H1 (cell line): ENCODE results near the gene KAT8. TPM values are rescaled to one million over a fixed set of nuclear protein-coding genes. Genes with fewer than 3 reads are reported as not detected.

Experiments
- CTCF ChIA-PET: fragments of 300-600 bp; sonication (Branson Sonifier 250); formaldehyde crosslinking; loops from one replicate; lab custom pipeline; 2021; ENCODE audit not compliant: partially characterized antibody; lab: Charles Lee
- POLR2A ChIA-PET: fragments of 300-600 bp; sonication (Branson Sonifier 250); formaldehyde crosslinking; loops from one replicate; lab custom pipeline; 2021; ENCODE audit warnings: inconsistent platforms; ENCODE audit not compliant: partially characterized antibody; lab: Charles Lee
- DNase-seq, 2 experiments: peaks; one replicate each; pipeline versions ENCODE4 v3.0.0 to v3.0.0-alpha.2; 2010 to 2022; ENCODE audit warnings: low spot score in 2 of 2, low read depth in 1 of 2, mixed read lengths in 1 of 2
- FAIRE-seq: peaks from 2 replicates; lab custom pipeline; 2011; peaks lifted over from hg19 to GRCh38; lab: Jason Lieb, UNC
- H2AFZ ChIP-seq: 2 replicates; pipeline ENCODE4 v1.8.1; 2012; ENCODE audit warnings: low read length, inconsistent platforms
- H2AK5ac ChIP-seq: 2 replicates; pipeline ENCODE4 v1.6.1; 2013; ENCODE audit warnings: low read depth, low read length
- H2BK120ac ChIP-seq: replicated peaks from 2 replicates; pipeline ENCODE3; 2013; ENCODE audit warnings: low read depth, low read length, inconsistent platforms
- H2BK12ac ChIP-seq: 2 replicates; pipeline ENCODE4 v1.6.1; 2013; ENCODE audit warnings: low read depth, low read length
- H2BK15ac ChIP-seq: 2 replicates; pipeline ENCODE4 v1.6.1; 2013; ENCODE audit warnings: low read length
- H2BK20ac ChIP-seq: 2 replicates; pipeline ENCODE4 v1.6.1; 2013; ENCODE audit warnings: low read length
- H2BK5ac ChIP-seq: 2 replicates; pipeline ENCODE4 v1.6.1; 2013; ENCODE audit warnings: low read depth, low read length
- H3K14ac ChIP-seq: 2 replicates; pipeline ENCODE4 v1.6.1; 2013; ENCODE audit warnings: inconsistent platforms; ENCODE audit not compliant: insufficient read length
- H3K18ac ChIP-seq: 2 replicates; pipeline ENCODE4 v1.6.1; 2013; ENCODE audit warnings: low read length; ENCODE audit errors: extremely low read depth
- H3K23ac ChIP-seq: 2 replicates; pipeline ENCODE4 v1.6.1; 2013; ENCODE audit warnings: inconsistent platforms; ENCODE audit not compliant: insufficient read length
- H3K23me2 ChIP-seq: 2 replicates; pipeline ENCODE4 v1.6.1; 2013; ENCODE audit warnings: low read depth, low read length
- H3K27ac ChIP-seq: 2 replicates; pipeline ENCODE4 v1.6.1; 2011; ENCODE audit warnings: low read depth, low read length, inconsistent platforms
- H3K27me3 ChIP-seq, 4 experiments: replicated peaks in 1 of 4; 1 replicate in 1 of 4; 2 replicates in 3 of 4; pipeline versions ENCODE4 v1.6.1 to v1.8.1; 2011 to 2013; ENCODE audit warnings: low read length in 3 of 4, mild to moderate bottlenecking in 3 of 4, inconsistent platforms in 2 of 4, mixed read lengths in 2 of 4, moderate library complexity in 1 of 4; ENCODE audit not compliant: control insufficient read depth in 3 of 4, insufficient read depth in 3 of 4; ENCODE audit errors: extremely low read depth in 1 of 4
- H3K36me3 ChIP-seq, 4 experiments: 2 replicates each; pipeline versions ENCODE4 v1.6.1 to v1.8.1; 2011 to 2013; ENCODE audit warnings: mild to moderate bottlenecking in 4 of 4, low read length in 3 of 4, moderate library complexity in 2 of 4, control low read depth in 1 of 4, inconsistent platforms in 1 of 4; ENCODE audit not compliant: insufficient read depth in 4 of 4, control insufficient read depth in 2 of 4
- H3K4ac ChIP-seq: replicated peaks from 2 replicates; pipeline ENCODE3; 2013; ENCODE audit warnings: low read length, low read depth, mixed read lengths, inconsistent platforms; ENCODE audit not compliant: insufficient read length
- H3K4me1 ChIP-seq, 4 experiments: replicated peaks in 1 of 4; 1 replicate in 1 of 4; 2 replicates in 3 of 4; pipeline versions ENCODE4 v1.6.1 to v1.8.1; 2011 to 2013; ENCODE audit warnings: low read length in 3 of 4, inconsistent platforms in 2 of 4, mixed read lengths in 1 of 4; ENCODE audit not compliant: insufficient read depth in 4 of 4, control insufficient read depth in 3 of 4
- H3K4me2 ChIP-seq, 2 experiments: 2 replicates each; pipeline versions ENCODE4 v1.6.1 to v1.8.1; 2011 to 2013; ENCODE audit warnings: low read depth in 2 of 2, low read length in 2 of 2, control low read depth in 1 of 2, inconsistent platforms in 1 of 2, mild to moderate bottlenecking in 1 of 2; ENCODE audit not compliant: insufficient read depth in 1 of 2
- H3K4me3 ChIP-seq, 4 experiments: fragments of 200-600, 300-600 bp in 1 of 4; sonication (generic), shearing (Covaris generic), sonication (Bioruptor Twin) in 1 of 4; 2 replicates each; pipeline versions ENCODE4 v1.5.1 to v1.8.1; 2011 to 2016; ENCODE audit warnings: low read length in 4 of 4, low read depth in 3 of 4, control low read depth in 2 of 4, inconsistent platforms in 2 of 4, mild to moderate bottlenecking in 2 of 4, mixed read lengths in 1 of 4, moderate library complexity in 1 of 4; ENCODE audit not compliant: insufficient read depth in 2 of 4; ENCODE audit errors: extremely low read depth in 1 of 4
- H3K56ac ChIP-seq: replicated peaks from 2 replicates; pipeline ENCODE3; 2013; ENCODE audit warnings: low read depth, mild to moderate bottlenecking, mixed read lengths, low read length, inconsistent platforms; ENCODE audit not compliant: insufficient read length
- H3K79me1 ChIP-seq: 2 replicates; pipeline ENCODE4 v1.6.1; 2013; ENCODE audit warnings: low read depth, low read length, control low read depth
- H3K79me2 ChIP-seq, 2 experiments: 2 replicates each; pipeline versions ENCODE4 v1.6.1 to v1.8.1; 2012 to 2013; ENCODE audit warnings: low read length in 2 of 2, mild to moderate bottlenecking in 2 of 2, inconsistent platforms in 1 of 2; ENCODE audit not compliant: insufficient read depth in 2 of 2, control insufficient read depth in 1 of 2
- H3K9ac ChIP-seq, 4 experiments: replicated peaks in 1 of 4; 1 replicate in 1 of 4; 2 replicates in 3 of 4; pipeline versions ENCODE4 v1.6.1 to v1.8.1; 2011 to 2013; ENCODE audit warnings: low read depth in 3 of 4, low read length in 3 of 4, control low read depth in 2 of 4, mild to moderate bottlenecking in 2 of 4, moderate library complexity in 2 of 4, inconsistent platforms in 1 of 4; ENCODE audit errors: extremely low read depth in 1 of 4
- H3K9me3 ChIP-seq, 2 experiments: 2 replicates each; pipeline versions ENCODE4 v1.6.1 to v1.8.1; 2012 to 2013; ENCODE audit warnings: mild to moderate bottlenecking in 2 of 2, moderate library complexity in 2 of 2, control low read depth in 1 of 2, inconsistent platforms in 1 of 2, low read depth in 1 of 2, low read length in 1 of 2, mixed read lengths in 1 of 2; ENCODE audit not compliant: insufficient read depth in 2 of 2
- H4K20me1 ChIP-seq, 2 experiments: replicated peaks in 1 of 2; 2 replicates each; pipeline versions ENCODE3 to v1.8.1; 2011 to 2013; ENCODE audit warnings: inconsistent platforms in 2 of 2, low read length in 2 of 2, mild to moderate bottlenecking in 1 of 2; ENCODE audit not compliant: insufficient read depth in 2 of 2, control insufficient read depth in 1 of 2
- H4K5ac ChIP-seq: 2 replicates; pipeline ENCODE4 v1.6.1; 2013; ENCODE audit warnings: low read length, low read depth, mixed read lengths, inconsistent platforms; ENCODE audit not compliant: insufficient read length
- H4K8ac ChIP-seq: 2 replicates; pipeline ENCODE4 v1.8.0; 2013; ENCODE audit warnings: mild to moderate bottlenecking, moderate library complexity, low read length, inconsistent platforms; ENCODE audit not compliant: insufficient read depth; ENCODE audit errors: extremely low read depth
- H4K91ac ChIP-seq: replicated peaks from 2 replicates; pipeline ENCODE3; 2013; ENCODE audit warnings: low read length, mixed read lengths, inconsistent platforms; ENCODE audit not compliant: insufficient read length
- ATF2 ChIP-seq: IDR thresholded peaks from 2 replicates; pipeline ENCODE4 v1.6.1; 2012; ENCODE audit warnings: low read length, inconsistent platforms
- FOSL1 ChIP-seq: IDR thresholded peaks from 2 replicates; pipeline ENCODE4 v1.6.1; 2011; ENCODE audit warnings: mild to moderate bottlenecking, low read depth, low read length, moderate library complexity; ENCODE audit not compliant: insufficient read depth
- MAFK ChIP-seq: IDR thresholded peaks from 2 replicates; pipeline ENCODE4 v1.6.1; 2012; ENCODE audit warnings: low read depth, mild to moderate bottlenecking, improper control_type of control experiment, low read length
- RXRA ChIP-seq: IDR thresholded peaks from 2 replicates; pipeline ENCODE4 v1.6.1; 2011; ENCODE audit warnings: low read depth, mild to moderate bottlenecking, low read length, moderate library complexity; ENCODE audit not compliant: insufficient read depth
- SAP30 ChIP-seq: fragments of 300-600 bp; sonication (generic); IDR thresholded peaks from 2 replicates; pipeline ENCODE4 v1.7.1; 2012; ENCODE audit warnings: low read length, moderate library complexity, mild to moderate bottlenecking, inconsistent platforms; ENCODE audit not compliant: insufficient read depth, insufficient replicate concordance
- SIX5 ChIP-seq: IDR thresholded peaks from 2 replicates; pipeline ENCODE4 v1.6.1; 2011; ENCODE audit warnings: mild to moderate bottlenecking, low read depth, low read length
- TAF1 ChIP-seq: IDR thresholded peaks from 2 replicates; pipeline ENCODE4 v1.6.1; 2011; ENCODE audit warnings: mild to moderate bottlenecking, low read depth, low read length
- TAF7 ChIP-seq: optimal IDR thresholded peaks from 2 replicates; pipeline ENCODE3; 2011; ENCODE audit warnings: low read depth, mild to moderate bottlenecking, inconsistent platforms, low read length, moderate library complexity, borderline replicate concordance
- WGBS, 2 experiments: shearing (Covaris generic) in 1 of 2; methylation state at CpG; one replicate each; pipeline versions ENCODE4 v1.1.6 to v1.1.7; 2013 to 2015; ENCODE audit warnings: low lambda C conversion rate in 2 of 2, mixed read lengths in 2 of 2, inconsistent platforms in 1 of 2, low coverage in 1 of 2, missing lambda C conversion rate in 1 of 2; ENCODE audit not compliant: insufficient replicate concordance in 2 of 2, insufficient coverage in 1 of 2, insufficient read length in 1 of 2; ENCODE audit errors: extremely low coverage in 1 of 2, missing lambda C conversion rate in 1 of 2; 5-methylcytosine and 5-hydroxymethylcytosine counted together
- polyA plus RNA-seq, 7 experiments: library from polyadenylated mRNA; depleted of rRNA in 3 of 7; stranded (reverse) in 5 of 7; unstranded in 2 of 7; fragments of >200 nt in 5 of 7; fragments of 200-250 nt in 2 of 7; gene quantifications; 1 replicate in 5 of 7; 2 replicates in 1 of 7; 4 replicates in 1 of 7; pipeline versions ENCODE4 v1.2.1 to v1.2.3, GENCODE V29; 2011 to 2013; ENCODE audit warnings: missing spikeins in 2 of 7, mixed read lengths in 2 of 7
- total RNA-seq: library from RNA; stranded (reverse); fragmentation: NEBNext Ultra II Directional; extraction: Animal tissue kit (Norgen Biotek cat#: 25700); gene quantifications from 2 replicates; pipeline ENCODE4 v1.2.1, GENCODE V29; 2021

KAT8 gene
- total and polyA plus RNA-seq, 2 of the 8 experiments (the other 6 are each of a cell fraction or from before 2014, with no cell fraction given): 52.6 to 61.6 TPM

DNA sequence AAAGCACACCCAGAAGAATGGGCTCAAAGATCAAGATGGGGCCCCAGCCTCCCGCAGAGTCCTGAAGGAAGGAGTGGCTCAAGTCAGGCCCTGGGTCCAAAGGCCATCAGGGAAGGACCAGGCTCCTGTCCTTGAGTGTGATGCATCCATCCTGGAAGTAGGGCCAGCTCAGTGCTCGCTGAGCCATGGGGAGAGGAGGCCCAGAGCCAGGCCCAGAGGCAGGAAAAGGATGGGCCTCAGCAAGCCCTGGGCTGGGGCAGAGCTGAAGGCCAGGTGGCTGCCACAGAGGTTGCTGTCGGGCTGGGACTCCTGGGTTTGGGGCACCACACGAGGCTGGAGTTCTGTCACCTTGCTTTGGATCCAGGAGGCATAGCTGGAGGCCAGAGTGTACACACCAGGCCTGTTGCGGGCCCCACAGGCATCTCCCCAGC lies 14.4 kb downstream of the KAT8 start:
- H3K79me1 ChIP-seq: peaks cover 9% of the 10 kb centered on the region
- no peak for TF ChIP-seq MAFK
- TF ChIP-seq FOSL1: no peak
- no peak for TF ChIP-seq TAF1
- no peak for TF ChIP-seq SIX5
- TF ChIP-seq SAP30: no peak
- TF ChIP-seq TAF7: no peak
- TF ChIP-seq ATF2: no peak
- no peak for TF ChIP-seq RXRA
- FAIRE-seq (no peak), DNase-seq (no peak)
- no peaks in the 10 kb centered on the region for H3K9me3 ChIP-seq
- no peak overlapping the region for H3K14ac ChIP-seq
- no peak overlapping the region for H3K9ac ChIP-seq
- no peak overlapping the region for H2BK20ac ChIP-seq
- no peak overlapping the region for H4K91ac ChIP-seq
- no peak overlapping the region; the same call in 1 of the 2 replicates for H4K8ac ChIP-seq
- no peak overlapping the region for H2AFZ ChIP-seq
- no peak overlapping the region; the same call in 1 of the 2 replicates for H2BK5ac ChIP-seq
- H3K23me2 ChIP-seq: peaks cover 16% of the 10 kb centered on the region
- peaks cover 14 to 27% (median 19%) of the 10 kb centered on the region in 4 experiments for H3K36me3 ChIP-seq
- no peak overlapping the region for H4K5ac ChIP-seq
- peaks cover 0 to 19% of the 10 kb centered on the region in 2 experiments; a peak in 2 of 4 replicates for H3K79me2 ChIP-seq
- WGBS, 2 experiments: 96% methylated on average over 5 of the region's 5 CpGs; no CpG with 5 or more reads in 1 of the 2 experiments
- H3K4ac ChIP-seq: no peak overlapping the region
- H3K27me3 ChIP-seq: no peaks in the 10 kb centered on the region
- no peak overlapping the region for H2BK12ac ChIP-seq
- H3K4me2 ChIP-seq: 0 out of 4 replicates have a peak overlapping the region, but pooled peaks of 1 of the 2 experiments have one; percentile 2
- H3K27ac ChIP-seq: no peak overlapping the region; the same call in 1 of the 2 replicates
- no peak overlapping the region for H3K18ac ChIP-seq
- H4K20me1 ChIP-seq: peaks cover 6 to 7% of the 10 kb centered on the region in 2 experiments
- no peak overlapping the region for H3K4me3 ChIP-seq
- H2BK120ac ChIP-seq: no peak overlapping the region
- no peak overlapping the region for H2AK5ac ChIP-seq
- peaks cover 0 to 39% (median 32%) of the 10 kb centered on the region in 4 experiments; a peak in 6 of 7 replicates for H3K4me1 ChIP-seq
- H3K56ac ChIP-seq: no peak overlapping the region
- no peak overlapping the region for H2BK15ac ChIP-seq
- POLR2A ChIA-PET: interaction anchor here (0.6 to 34.9 kb wide), 9 partner anchors 4 to 71 kb away, joined by 3 to 713 read pairs (median 4); partner anchors contain the start of genes BCKDK, FUS, KAT8 and PRSS36
- CTCF ChIA-PET: interaction anchor here (1.1 to 1.3 kb wide), 2 partner anchors 29 to 39 kb away, joined by 3 read pairs; no protein-coding TSS in a partner anchor
- no peak overlapping the region for H3K23ac ChIP-seq
